GM18858 (cell line): ENCODE results near the gene AGMAT.
A peak's percentile ranks its signal among the peaks of the same experiment; 100 is the strongest.

Experiments used
- ATAC-seq: cut with Tn5 transposase; IDR thresholded peaks from one replicate; pipeline ENCODE4 v1.9.1; 2021; ENCODE audit not compliant: unreplicated experiment

Gene AGMAT

GRCh38 chr1:15524283-15525049 is 60.4 kb downstream of the AGMAT start:
- peak; percentile 24 for ATAC-seq

- no peak for ATAC-seq
These were observed 60.9 kb downstream of the AGMAT start, which contains the start of gene CASP9 for GRCh38 chr1:15524021-15524282. CASP9 (minus strand) TSS chr1:15524215; CDS start chr1:15524200, 15 bp downstream.

DNA sequence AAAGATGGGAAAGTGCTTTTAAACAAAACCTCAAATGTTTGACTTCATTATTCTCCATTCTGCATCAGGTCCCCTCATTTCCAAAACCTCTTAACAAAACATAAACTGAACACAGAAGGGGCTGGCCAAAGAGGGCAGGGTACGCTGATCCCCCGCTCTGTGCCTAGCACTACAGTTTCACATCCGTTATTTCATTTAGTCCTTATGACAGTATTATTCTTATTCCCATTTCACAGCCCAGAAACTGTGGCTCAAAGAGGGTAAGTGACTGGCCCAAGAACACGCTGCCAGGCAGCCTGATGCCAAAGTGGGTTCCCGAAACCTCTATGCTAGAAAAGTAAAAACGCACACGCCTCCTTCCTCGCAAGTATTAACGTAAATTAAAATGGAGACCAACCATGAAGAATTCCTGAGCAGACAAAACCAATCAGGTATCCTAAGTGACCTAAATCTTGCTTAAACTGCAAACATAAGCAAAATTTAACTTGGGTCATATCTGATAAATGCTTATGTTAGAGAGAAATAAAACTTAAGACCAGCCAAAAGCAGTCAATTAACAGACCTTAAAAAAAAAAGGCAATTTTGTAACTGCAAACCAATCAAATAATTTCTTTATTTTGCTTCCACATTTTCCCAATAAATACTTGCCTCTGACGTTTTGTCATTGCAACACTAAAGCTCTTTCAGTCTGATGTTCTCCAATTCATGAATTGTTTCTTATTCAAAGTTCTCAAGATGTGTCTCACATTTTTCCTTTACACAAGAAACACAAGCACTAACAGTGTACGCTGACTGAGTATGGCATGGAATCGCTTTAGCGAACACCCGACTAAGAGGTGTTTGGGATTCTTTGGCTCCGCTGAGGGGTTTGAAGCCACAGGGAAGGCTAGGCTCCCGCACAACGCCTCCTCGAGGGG is 61.5 kb downstream of the AGMAT start:
- ATAC-seq: no peak

- no peak for ATAC-seq
These were observed 62.3 kb downstream of the AGMAT start for GRCh38 chr1:15522551-15522950.
